DOHH2 (cell line): ENCODE results near the gene VSTM2L.

Experiments used
- H3F3A ChIP-seq: fragments of 200-600 bp; sonication (generic), shearing (Covaris generic); 2 replicates; pipeline ENCODE4 v1.6.0; 2016; ENCODE audit warnings: antibody characterized with exemption, mild to moderate bottlenecking; ENCODE audit not compliant: control insufficient read depth, insufficient read depth
- H3K27ac ChIP-seq: fragments of 200-600 bp; sonication (generic); 2 replicates; pipeline ENCODE4 v1.5.1; 2014; ENCODE audit warnings: low read depth, mild to moderate bottlenecking, low read length, moderate library complexity
- H3K27me3 ChIP-seq: fragments of 200-600 bp; sonication (generic); 2 replicates; pipeline ENCODE4 v1.6.1; 2014; ENCODE audit warnings: mild to moderate bottlenecking, low read length, mixed read lengths; ENCODE audit not compliant: control insufficient read depth
- H3K36me3 ChIP-seq: fragments of 200-600 bp; sonication (generic); 2 replicates; pipeline ENCODE4 v1.6.1; 2014; ENCODE audit warnings: mild to moderate bottlenecking, low read length, moderate library complexity, mixed read lengths; ENCODE audit not compliant: control insufficient read depth
- H3K4me1 ChIP-seq: fragments of 200-600 bp; sonication (generic); 2 replicates; pipeline ENCODE4 v1.6.1; 2014; ENCODE audit warnings: mild to moderate bottlenecking, low read length, mixed read lengths; ENCODE audit not compliant: control insufficient read depth
- H3K4me2 ChIP-seq: fragments of 200-600 bp; sonication (generic); 2 replicates; pipeline ENCODE4 v1.6.0; 2014; ENCODE audit warnings: mild to moderate bottlenecking, low read length, moderate library complexity
- H3K4me3 ChIP-seq: fragments of 200-600 bp; sonication (generic); 2 replicates; pipeline ENCODE4 v1.5.1; 2014; ENCODE audit warnings: mild to moderate bottlenecking, low read length, mixed read lengths
- H3K79me2 ChIP-seq: fragments of 200-600 bp; sonication (generic); 2 replicates; pipeline ENCODE4 v1.6.1; 2014; ENCODE audit warnings: mild to moderate bottlenecking, low read length, mixed read lengths; ENCODE audit not compliant: control insufficient read depth
- H3K9me2 ChIP-seq: fragments of 200-600 bp; sonication (generic); replicated peaks from 2 replicates; pipeline ENCODE4 v1.6.1; 2014; ENCODE audit warnings: mild to moderate bottlenecking, low read length, mixed read lengths; ENCODE audit not compliant: control insufficient read depth
- H3K9me3 ChIP-seq: fragments of 200-600 bp; sonication (generic); 2 replicates; pipeline ENCODE4 v1.6.1; 2014; ENCODE audit warnings: antibody characterized with exemption, low read length, mixed read lengths; ENCODE audit not compliant: control insufficient read depth, insufficient read depth
- H4K20me1 ChIP-seq: fragments of 200-600 bp; sonication (generic); 2 replicates; pipeline ENCODE4 v1.6.0; 2014; ENCODE audit warnings: low read depth, mild to moderate bottlenecking, antibody characterized with exemption, low read length, moderate library complexity; ENCODE audit not compliant: control insufficient read depth, insufficient read depth
- CTCF ChIP-seq: fragments of 200-600 bp; sonication (generic); IDR thresholded peaks from one replicate; pipeline ENCODE4 v1.5.1; 2014; ENCODE audit warnings: antibody characterized with exemption, mild to moderate bottlenecking, low read depth, low read length; ENCODE audit not compliant: poor library complexity, severe bottlenecking
- EZH2phosphoT487 ChIP-seq: fragments of 200-600 bp; sonication (generic); IDR thresholded peaks from 2 replicates; pipeline ENCODE4 v1.6.1; 2017; ENCODE audit warnings: borderline replicate concordance, mild to moderate bottlenecking, antibody characterized with exemption, low read length, moderate library complexity, mixed read lengths

VSTM2L gene

GRCh38 chr20:37987602-37988290, 84.8 kb downstream of the VSTM2L start:
- H3K4me2 ChIP-seq: no peak overlapping the region
- peaks cover 10% of the 10 kb centered on the region for H3K4me1 ChIP-seq
- no peaks in the 10 kb centered on the region for H3K9me2 ChIP-seq
- H3K79me2 ChIP-seq: no peaks in the 10 kb centered on the region
- no peak for TF ChIP-seq EZH2phosphoT487
- TF ChIP-seq CTCF: no peak
- H3K9me3 ChIP-seq: no peaks in the 10 kb centered on the region
- peaks cover 3% of the 10 kb centered on the region; the same call in 1 of the 2 replicates for H4K20me1 ChIP-seq
- H3K4me3 ChIP-seq: no peak overlapping the region
- no peak overlapping the region for H3K27ac ChIP-seq
- no peaks in the 10 kb centered on the region for H3F3A ChIP-seq
- peaks cover 34% of the 10 kb centered on the region for H3K36me3 ChIP-seq
- H3K27me3 ChIP-seq: no peaks in the 10 kb centered on the region

- H3K27ac ChIP-seq: no peak overlapping the region
- H3F3A ChIP-seq: no peaks in the 10 kb centered on the region
- no peaks in the 10 kb centered on the region for H3K27me3 ChIP-seq
- H3K4me2 ChIP-seq: no peak overlapping the region
- H3K4me3 ChIP-seq: no peak overlapping the region
- H3K36me3 ChIP-seq: peaks cover 38% of the 10 kb centered on the region
- H4K20me1 ChIP-seq: peaks cover 7% of the 10 kb centered on the region
- H3K79me2 ChIP-seq: no peaks in the 10 kb centered on the region
- peaks cover 10% of the 10 kb centered on the region for H3K4me1 ChIP-seq
- TF ChIP-seq CTCF: no peak
- TF ChIP-seq EZH2phosphoT487: no peak
- no peaks in the 10 kb centered on the region for H3K9me3 ChIP-seq
- no peaks in the 10 kb centered on the region for H3K9me2 ChIP-seq
Observed at GRCh38 chr20:37988306-37988954, 85.5 kb downstream of the VSTM2L start.

GRCh38 chr20:37989601-37990295, 86.8 kb downstream of the VSTM2L start:
- no peak for TF ChIP-seq CTCF
- TF ChIP-seq EZH2phosphoT487: no peak
- Histone ChIP-seq H3K4me1 (peaks cover 10% of the 10 kb centered on the region), H3K4me2 (no peak overlapping the region), H3K36me3 (peaks cover 48% of the 10 kb centered on the region), H4K20me1 (peaks cover 9% of the 10 kb centered on the region), H3F3A (no peaks in the 10 kb centered on the region), H3K4me3 (no peak overlapping the region), H3K9me3 (no peaks in the 10 kb centered on the region), H3K79me2 (no peaks in the 10 kb centered on the region), H3K9me2 (no peaks in the 10 kb centered on the region), H3K27me3 (no peaks in the 10 kb centered on the region), H3K27ac (no peak overlapping the region)
